Mesothelial cell of epicardium (in vitro differentiated cells): ENCODE measurements around the gene C14orf180. TPM values are rescaled to one million over a fixed set of nuclear protein-coding genes. Genes with fewer than 3 reads are reported as not detected.

Experiments
- DNase-seq, 2 experiments: peaks; one replicate each; pipeline ENCODE4 v3.0.0; 2021; ENCODE audit warnings: low spot score in 2 of 2; ENCODE audit not compliant: unreplicated experiment in 2 of 2
- H3K27ac Mint-ChIP-seq: 2 replicates; pipeline ENCODE4 v1.8.0; 2021; ENCODE audit warnings: mixed read lengths
- H3K27me3 Mint-ChIP-seq: 2 replicates; pipeline ENCODE4 v1.8.0; 2021; ENCODE audit warnings: low read depth, mixed read lengths
- H3K36me3 Mint-ChIP-seq: 2 replicates; pipeline ENCODE4 v1.8.0; 2021; ENCODE audit warnings: mixed read lengths
- H3K4me1 Mint-ChIP-seq: 2 replicates; pipeline ENCODE4 v1.8.0; 2021; ENCODE audit warnings: mixed read lengths
- H3K4me3 Mint-ChIP-seq: 2 replicates; pipeline ENCODE4 v1.8.0; 2021; ENCODE audit warnings: mild to moderate bottlenecking, moderate library complexity, mixed read lengths
- H3K9me3 Mint-ChIP-seq: 2 replicates; pipeline ENCODE4 v1.8.0; 2021; ENCODE audit warnings: mixed read lengths
- total RNA-seq: library from RNA; stranded (reverse); gene quantifications from 3 replicates; pipeline ENCODE4 v1.2.1, GENCODE V29; 2021
- TF ChIP-seq, protein P1 (sequence below): fragments of 200-600 bp; sonication (generic); IDR thresholded peaks from one replicate; pipeline ENCODE4 v1.5.0; 2021; ENCODE audit warnings: antibody characterized with exemption; ENCODE audit not compliant: unreplicated experiment

C14orf180 gene
- total RNA-seq, 1 donor from 2014 or later, result 0.36 TPM

DNA sequence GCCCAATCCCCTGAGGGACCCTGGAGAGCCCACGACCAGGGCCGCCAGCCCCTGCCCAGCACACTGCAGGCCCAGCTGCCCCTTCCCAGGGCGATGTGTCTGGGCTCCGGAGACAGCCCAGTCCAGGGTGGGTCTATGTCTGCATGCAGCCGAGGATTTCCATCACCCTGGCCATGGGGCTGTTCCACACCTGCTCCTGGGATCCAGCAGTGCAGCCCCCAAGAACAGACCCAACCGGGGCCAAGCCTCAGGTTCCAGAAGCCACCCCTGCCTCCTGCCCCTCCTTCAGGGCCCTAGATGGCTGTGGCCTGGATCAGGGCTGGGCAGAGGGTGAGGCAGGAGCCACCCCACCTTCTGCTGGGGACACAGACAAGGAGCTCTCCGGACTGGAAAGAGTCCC lies 11.5 kb downstream of the C14orf180 start:
- TF ChIP-seq, protein P1, sequence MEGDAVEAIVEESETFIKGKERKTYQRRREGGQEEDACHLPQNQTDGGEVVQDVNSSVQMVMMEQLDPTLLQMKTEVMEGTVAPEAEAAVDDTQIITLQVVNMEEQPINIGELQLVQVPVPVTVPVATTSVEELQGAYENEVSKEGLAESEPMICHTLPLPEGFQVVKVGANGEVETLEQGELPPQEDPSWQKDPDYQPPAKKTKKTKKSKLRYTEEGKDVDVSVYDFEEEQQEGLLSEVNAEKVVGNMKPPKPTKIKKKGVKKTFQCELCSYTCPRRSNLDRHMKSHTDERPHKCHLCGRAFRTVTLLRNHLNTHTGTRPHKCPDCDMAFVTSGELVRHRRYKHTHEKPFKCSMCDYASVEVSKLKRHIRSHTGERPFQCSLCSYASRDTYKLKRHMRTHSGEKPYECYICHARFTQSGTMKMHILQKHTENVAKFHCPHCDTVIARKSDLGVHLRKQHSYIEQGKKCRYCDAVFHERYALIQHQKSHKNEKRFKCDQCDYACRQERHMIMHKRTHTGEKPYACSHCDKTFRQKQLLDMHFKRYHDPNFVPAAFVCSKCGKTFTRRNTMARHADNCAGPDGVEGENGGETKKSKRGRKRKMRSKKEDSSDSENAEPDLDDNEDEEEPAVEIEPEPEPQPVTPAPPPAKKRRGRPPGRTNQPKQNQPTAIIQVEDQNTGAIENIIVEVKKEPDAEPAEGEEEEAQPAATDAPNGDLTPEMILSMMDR, result no peak
- Mint-ChIP-seq H3K9me3 (no peaks in the 10 kb centered on the region), H3K4me3 (no peak overlapping the region), H3K27ac (no peak overlapping the region), H3K27me3 (peaks cover 8% of the 10 kb centered on the region), H3K4me1 (peaks cover 7% of the 10 kb centered on the region), H3K36me3 (no peaks in the 10 kb centered on the region)
- no peak for DNase-seq

DNA sequence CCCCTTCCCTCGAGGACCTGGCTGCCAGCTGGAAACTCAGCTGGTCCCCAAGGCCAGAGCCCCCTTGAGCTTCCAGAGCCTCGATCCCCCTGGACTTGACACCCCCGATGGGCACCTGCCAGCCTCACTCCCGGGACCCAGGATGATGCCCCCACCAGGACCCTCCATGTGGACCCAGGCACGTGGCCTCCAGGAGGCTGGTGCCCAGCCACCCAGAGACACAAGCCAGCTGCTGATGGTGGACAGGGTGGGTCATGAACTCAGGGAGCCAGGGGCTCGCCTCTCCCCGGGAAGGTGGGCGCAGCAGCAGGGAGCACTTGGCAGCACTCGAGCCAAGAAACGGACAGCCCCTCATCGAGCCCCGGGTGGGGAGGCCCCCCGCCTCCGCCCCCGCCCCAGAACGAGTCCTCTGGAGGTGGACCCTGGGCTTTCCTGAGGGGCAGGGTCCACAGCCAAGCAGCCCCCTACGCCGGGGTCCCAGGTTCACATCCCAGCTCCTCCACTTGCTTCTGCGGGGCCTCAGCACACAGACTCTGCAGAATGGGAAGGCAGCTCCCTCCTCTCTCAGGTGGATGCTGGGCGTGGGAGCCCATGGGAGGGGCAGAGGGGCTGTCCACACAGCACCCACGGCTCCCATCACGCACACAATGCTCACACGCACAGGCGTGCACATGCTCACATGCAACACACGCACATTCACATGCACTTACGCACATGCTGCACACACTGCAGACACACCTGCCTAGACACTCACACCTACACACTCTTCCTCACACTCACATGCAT lies 12.1 kb downstream of the C14orf180 start:
- DNase-seq, result no peak
- Mint-ChIP-seq H3K9me3 (no peaks in the 10 kb centered on the region), H3K36me3 (no peaks in the 10 kb centered on the region), H3K4me3 (no peak overlapping the region), H3K27ac (no peak overlapping the region), H3K27me3 (peaks cover 11% of the 10 kb centered on the region), H3K4me1 (peaks cover 2% of the 10 kb centered on the region)
- TF ChIP-seq, protein P1, result no peak

DNA sequence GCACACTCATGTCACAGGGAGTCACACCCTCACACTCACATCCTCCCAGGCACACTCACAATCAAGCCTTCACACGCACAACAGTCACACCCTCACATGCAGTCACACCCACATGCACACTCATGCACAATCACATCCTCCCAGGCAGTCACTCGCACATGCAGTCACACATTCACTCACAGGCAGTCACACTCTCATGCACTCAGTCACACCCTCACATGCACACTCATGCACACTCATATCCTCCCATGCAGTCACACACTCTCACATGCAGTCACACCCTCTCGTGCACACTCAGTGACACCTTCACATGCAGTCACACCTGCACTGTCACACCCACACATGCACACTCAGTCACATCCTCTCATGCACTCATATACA lies 12.7 kb downstream of the C14orf180 start:
- Mint-ChIP-seq H3K9me3 (no peaks in the 10 kb centered on the region), H3K27me3 (peaks cover 11% of the 10 kb centered on the region), H3K4me1 (peaks cover 2% of the 10 kb centered on the region), H3K4me3 (no peak overlapping the region), H3K36me3 (no peaks in the 10 kb centered on the region), H3K27ac (no peak overlapping the region)
- DNase-seq, result no peak
- TF ChIP-seq, protein P1, result no peak

DNA sequence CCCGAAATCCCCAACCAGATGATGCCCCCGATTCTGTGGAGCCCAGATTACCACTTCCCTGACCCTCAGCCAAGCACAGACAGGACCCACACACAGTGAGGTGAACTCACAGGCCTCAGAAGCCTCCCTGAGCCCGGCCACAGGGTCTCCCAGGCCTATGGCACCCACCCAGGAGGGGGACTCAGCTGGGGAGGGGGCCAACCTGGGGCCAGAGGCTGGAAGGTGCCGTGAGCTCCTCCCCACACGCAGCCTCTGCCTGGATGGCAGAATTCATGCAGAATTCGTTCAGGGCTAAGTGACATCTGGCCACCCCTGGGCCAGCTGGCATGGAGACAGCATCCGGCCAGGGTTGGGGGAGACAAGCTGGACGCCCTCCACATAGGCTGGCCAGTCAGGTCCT lies 13.2 kb downstream of the C14orf180 start:
- H3K4me1 Mint-ChIP-seq, result peaks cover 2% of the 10 kb centered on the region
- H3K27ac Mint-ChIP-seq, result no peak overlapping the region
- no peaks in the 10 kb centered on the region for H3K36me3 Mint-ChIP-seq
- peaks cover 13% of the 10 kb centered on the region for H3K27me3 Mint-ChIP-seq
- no peaks in the 10 kb centered on the region for H3K9me3 Mint-ChIP-seq
- H3K4me3 Mint-ChIP-seq, result no peak overlapping the region
- DNase-seq, result no peak
- TF ChIP-seq, protein P1, result no peak

DNA sequence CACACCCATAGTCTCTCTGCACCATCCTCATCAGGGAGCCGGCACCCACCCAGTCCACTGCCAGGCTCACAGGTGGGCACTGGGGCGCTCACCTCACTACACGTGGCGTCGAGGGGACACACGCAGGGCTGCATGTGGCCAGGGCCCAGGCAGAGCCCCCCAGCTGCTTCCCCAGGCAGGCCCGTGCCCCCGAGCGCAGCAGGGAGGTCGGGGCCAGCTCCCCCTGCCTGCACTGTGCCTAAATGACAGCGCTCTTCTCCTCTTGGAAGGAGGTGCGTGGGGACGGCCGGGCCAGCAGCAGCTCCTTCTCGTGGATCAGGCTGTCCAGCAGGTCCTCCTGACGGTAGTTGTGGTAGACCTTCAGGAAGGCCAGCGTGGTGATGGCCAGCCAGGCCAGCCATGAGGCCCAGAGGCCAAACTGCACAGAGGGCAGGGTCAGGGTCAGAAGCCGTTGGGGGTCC lies 13.7 kb downstream of the C14orf180 start:
- Mint-ChIP-seq H3K27ac (no peak overlapping the region), H3K36me3 (no peaks in the 10 kb centered on the region), H3K4me1 (peaks cover 2% of the 10 kb centered on the region), H3K9me3 (no peaks in the 10 kb centered on the region), H3K27me3 (peaks cover 13% of the 10 kb centered on the region), H3K4me3 (no peak overlapping the region)
- DNase-seq, result no peak
- TF ChIP-seq, protein P1, result no peak
